GM12891 (cell line): ENCODE measurements around the gene CFAP97D1.

ENCODE experiments used
- POLR2A ChIP-seq: IDR thresholded peaks from 2 replicates; pipeline ENCODE4 v1.6.1; 2011; ENCODE audit warnings: low read depth, low read length, control low read depth
- POLR2AphosphoS5 ChIP-seq: IDR thresholded peaks from 2 replicates; pipeline ENCODE4 v1.6.1; 2011; ENCODE audit warnings: low read depth, low read length, control low read depth
- SPI1 ChIP-seq: IDR thresholded peaks from 2 replicates; pipeline ENCODE4 v1.6.1; 2011; ENCODE audit warnings: low read depth, low read length, control low read depth
- TAF1 ChIP-seq: IDR thresholded peaks from 2 replicates; pipeline ENCODE4 v1.6.1; 2011; ENCODE audit warnings: low read depth, low read length, control low read depth

DNA sequence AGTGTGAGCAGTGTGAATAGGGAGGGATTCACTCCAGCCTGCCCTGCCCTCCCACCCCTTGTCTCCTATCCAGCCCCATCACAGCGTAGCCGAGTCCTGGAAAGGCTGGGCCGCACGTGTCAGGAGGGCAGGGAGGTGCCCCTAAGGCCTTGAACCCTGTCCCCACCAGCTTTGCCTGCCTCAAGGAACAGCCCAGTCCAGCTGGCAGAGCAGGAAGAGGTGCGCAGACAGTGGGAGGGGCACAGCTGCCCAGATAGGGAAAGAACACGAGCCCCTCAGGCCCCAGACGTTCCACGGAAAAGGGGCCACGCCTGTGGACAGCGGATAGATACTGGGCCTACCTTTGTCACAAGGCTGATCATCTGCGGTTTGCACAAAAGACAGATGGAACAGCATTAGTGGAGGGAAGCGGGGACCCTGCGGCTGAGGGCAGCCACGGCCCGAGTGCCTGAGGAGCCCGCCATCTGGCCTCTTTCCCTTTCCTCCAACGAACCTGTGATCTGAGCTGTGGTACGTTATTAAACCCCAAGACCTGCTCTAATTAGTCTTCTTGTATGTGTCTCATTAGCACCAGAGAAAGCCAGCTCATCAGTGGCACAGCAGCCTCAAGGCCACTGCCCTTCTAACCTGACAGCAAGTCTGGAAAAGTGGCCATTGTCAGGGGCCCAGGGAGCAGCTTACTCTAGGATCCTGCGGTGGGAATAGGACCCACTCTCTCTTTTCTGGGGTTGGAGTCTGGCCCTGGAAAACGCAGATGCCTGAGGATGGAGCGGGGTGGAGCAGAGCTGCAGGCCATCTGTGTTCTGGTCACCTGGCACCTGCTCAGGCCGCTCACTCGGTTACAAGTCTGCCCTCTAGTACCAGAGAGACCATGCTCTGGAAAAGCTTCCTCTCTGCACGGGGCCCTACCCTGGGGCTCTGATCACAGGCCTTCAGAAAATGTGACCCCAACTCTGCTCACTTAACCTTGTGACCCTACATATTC lies 36.4 kb downstream of the CFAP97D1 start:
- TF ChIP-seq POLR2A = no peak
- no peak for TF ChIP-seq POLR2AphosphoS5
- no peak for TF ChIP-seq SPI1
- no peak for TF ChIP-seq TAF1
